SK-N-SH treated with all-trans-retinoic acid at 6 μM for 48 hours (cell line): ENCODE measurements around the gene GOLGA6L7.

Experiments
- ATAC-seq: fragments of 200-7000 bp; cut with Tn5 transposase; 3 replicates; pipeline ENCODE4 v1.9.1; 2020; ENCODE audit warnings: mild to moderate bottlenecking, moderate library complexity
- ARNTL ChIP-seq: fragments of 450-650 bp; formaldehyde crosslinking; IDR thresholded peaks from 2 replicates; pipeline ENCODE4 v1.5.0; 2020; ENCODE audit warnings: low read depth, mild to moderate bottlenecking, moderate library complexity, borderline replicate concordance
- BACH2 ChIP-seq: fragments of 250-450 bp; sonication (Bioruptor Pico); IDR thresholded peaks from 2 replicates; pipeline ENCODE4 v1.9.0; 2021; ENCODE audit warnings: mild to moderate bottlenecking, borderline replicate concordance
- CSDC2 ChIP-seq: fragments of 250-450 bp; sonication (Bioruptor Pico); IDR thresholded peaks from 2 replicates; pipeline ENCODE4 v1.5.0; 2020; ENCODE audit warnings: mild to moderate bottlenecking, moderate library complexity
- CSRNP3 ChIP-seq: fragments of 250-450 bp; sonication (Bioruptor Pico); IDR thresholded peaks from 2 replicates; pipeline ENCODE4 v1.5.1; 2021; ENCODE audit warnings: mild to moderate bottlenecking, moderate library complexity
- ESRRG ChIP-seq: fragments of 250-450 bp; sonication (Bioruptor Pico); IDR thresholded peaks from 2 replicates; pipeline ENCODE4 v1.6.1; 2021; ENCODE audit warnings: mild to moderate bottlenecking
- GLIS3 ChIP-seq: fragments of 250-450 bp; sonication (Bioruptor Pico); IDR thresholded peaks from 2 replicates; pipeline ENCODE4 v1.5.0; 2020; ENCODE audit warnings: mild to moderate bottlenecking, moderate library complexity
- ISL1 ChIP-seq: fragments of 250-450 bp; sonication (Bioruptor Pico); IDR thresholded peaks from 2 replicates; pipeline ENCODE4 v2.1.2; 2022; ENCODE audit warnings: mild to moderate bottlenecking, moderate library complexity
- OSR1 ChIP-seq: fragments of 250-450 bp; sonication (Bioruptor Pico); IDR thresholded peaks from 2 replicates; pipeline ENCODE4 v1.8.0; 2022; ENCODE audit warnings: moderate library complexity, mild to moderate bottlenecking, inconsistent platforms
- PATZ1 ChIP-seq: fragments of 250-450 bp; sonication (Bioruptor Pico); IDR thresholded peaks from 2 replicates; pipeline ENCODE4 v1.8.0; 2020; ENCODE audit warnings: mild to moderate bottlenecking, moderate library complexity, borderline replicate concordance
- PPARA ChIP-seq: fragments of 250-450 bp; sonication (Bioruptor Pico); IDR thresholded peaks from 2 replicates; pipeline ENCODE4 v1.5.0; 2020; ENCODE audit warnings: mild to moderate bottlenecking, borderline replicate concordance
- RARB ChIP-seq: fragments of 250-450 bp; sonication (Bioruptor Pico); IDR thresholded peaks from 2 replicates; pipeline ENCODE4 v1.8.0; 2021; ENCODE audit warnings: mild to moderate bottlenecking, moderate library complexity
- SNAI2 ChIP-seq: fragments of 250-450 bp; sonication (Bioruptor Pico); IDR thresholded peaks from 2 replicates; pipeline ENCODE4 v1.5.0; 2020; ENCODE audit warnings: mild to moderate bottlenecking, moderate library complexity
- TCF4 ChIP-seq: fragments of 250-450 bp; sonication (Bioruptor Pico); IDR thresholded peaks from 2 replicates; pipeline ENCODE4 v1.8.0; 2021; ENCODE audit warnings: mild to moderate bottlenecking, moderate library complexity, borderline replicate concordance
- TOX ChIP-seq: fragments of 250-450 bp; sonication (Bioruptor Pico); IDR thresholded peaks from 2 replicates; pipeline ENCODE4 v1.8.0; 2021; ENCODE audit warnings: mild to moderate bottlenecking, moderate library complexity, borderline replicate concordance
- ZC3H10 ChIP-seq: fragments of 250-450 bp; sonication (Bioruptor Pico); IDR thresholded peaks from 2 replicates; pipeline ENCODE4 v1.5.1; 2021; ENCODE audit warnings: mild to moderate bottlenecking, moderate library complexity
- ZFP3 ChIP-seq: fragments of 250-450 bp; sonication (Bioruptor Pico); IDR thresholded peaks from 2 replicates; pipeline ENCODE4 v1.5.0; 2020; ENCODE audit warnings: mild to moderate bottlenecking, moderate library complexity
- ZFP30 ChIP-seq: fragments of 450-650 bp; formaldehyde crosslinking; IDR thresholded peaks from 2 replicates; pipeline ENCODE4 v1.5.0; 2022; ENCODE audit warnings: mild to moderate bottlenecking, moderate library complexity
- ZNF565 ChIP-seq: fragments of 450-650 bp; formaldehyde crosslinking; conservative IDR thresholded peaks from 2 replicates; pipeline ENCODE4 v1.5.0; 2020; ENCODE audit warnings: low read depth, mild to moderate bottlenecking, moderate library complexity
- ZNF70 ChIP-seq: fragments of 450-650 bp; formaldehyde crosslinking; IDR thresholded peaks from 2 replicates; pipeline ENCODE4 v1.5.0; 2020; ENCODE audit warnings: mild to moderate bottlenecking, moderate library complexity

Gene GOLGA6L7

GRCh38 chr15:28888302-28888894, 40.0 kb upstream of the GOLGA6L7 start:
- no peak for TF ChIP-seq GLIS3 (CRISPR knock-in tag)
- no peak for TF ChIP-seq ZFP30 (CRISPR knock-in tag)
- TF ChIP-seq TOX (CRISPR knock-in tag), result no peak
- TF ChIP-seq ARNTL (CRISPR knock-in tag), result no peak
- TF ChIP-seq CSDC2 (CRISPR knock-in tag), result no peak
- TF ChIP-seq ZNF565, result no peak
- no peak for TF ChIP-seq SNAI2 (CRISPR knock-in tag)
- TF ChIP-seq ESRRG (CRISPR knock-in tag), result no peak
- TF ChIP-seq CSRNP3, result no peak
- TF ChIP-seq PPARA (CRISPR knock-in tag), result no peak
- no peak for TF ChIP-seq OSR1 (CRISPR knock-in tag)
- no peak for TF ChIP-seq ISL1 (CRISPR knock-in tag)
- no peak for TF ChIP-seq TCF4 (CRISPR knock-in tag)
- ATAC-seq, result no peak

- no peak for ATAC-seq
- TF ChIP-seq SNAI2 (CRISPR knock-in tag) (no peak), ESRRG (CRISPR knock-in tag) (no peak)
Measured at GRCh38 chr15:28887339-28888174, 39.1 kb upstream of the GOLGA6L7 start.

GRCh38 chr15:28886431-28887338, 38.2 kb upstream of the GOLGA6L7 start:
- TF ChIP-seq OSR1 (CRISPR knock-in tag), result no peak
- no peak for TF ChIP-seq ZNF70 (CRISPR knock-in tag)
- TF ChIP-seq CSRNP3, result no peak
- no peak for TF ChIP-seq TOX (CRISPR knock-in tag)
- TF ChIP-seq ARNTL (CRISPR knock-in tag), result no peak
- TF ChIP-seq BACH2 (CRISPR knock-in tag), result no peak
- no peak for TF ChIP-seq PPARA (CRISPR knock-in tag)
- TF ChIP-seq CSDC2 (CRISPR knock-in tag), result no peak
- no peak for TF ChIP-seq ZC3H10 (CRISPR knock-in tag)
- TF ChIP-seq ZFP30 (CRISPR knock-in tag), result no peak
- no peak for TF ChIP-seq ZNF565
- peak; percentile 39 for ATAC-seq

GRCh38 chr15:28885630-28886430, 37.4 kb upstream of the GOLGA6L7 start, which contains the start of gene APBA2:
TSS of gene APBA2 (plus strand) at chr15:28885974. CDS start at chr15:29053885, 167,911 bp downstream.
- peak; percentile 54 for ATAC-seq
- no peak for TF ChIP-seq ZNF70 (CRISPR knock-in tag)
- no peak for TF ChIP-seq ZFP3 (CRISPR knock-in tag)
- TF ChIP-seq SNAI2 (CRISPR knock-in tag), result no peak
- no peak for TF ChIP-seq RARB
- no peak for TF ChIP-seq ZNF565
- TF ChIP-seq PATZ1 (CRISPR knock-in tag), result no peak
